Measurements from ENCODE around the gene OTOP2. TPM values are rescaled to one million over a fixed set of nuclear protein-coding genes. Genes with fewer than 3 reads are reported as not detected.

The OTOP2 gene
- total and polyA plus RNA-seq, 2 of the 4 experiments (the other 2 are of a cell fraction), result not detected

GRCh38 chr17:74900208-74900607, 23.9 kb upstream of the OTOP2 start:
- CTCF ChIA-PET, result no interaction called here
- Histone ChIP-seq H2BK120ac (ENCODE audit: low read depth, low read length) (no peak overlapping the region), H2AK9ac (replicated peaks; ENCODE audit: low read depth, low read length, poor library complexity) (no peak overlapping the region), H3K27ac (ENCODE audit: insufficient read depth, low read length) (no peak overlapping the region), H3K18ac (ENCODE audit: low read depth, low read length) (no peak overlapping the region), H3K9me3 (ENCODE audit: control insufficient read depth, insufficient read depth, low read length) (no peaks in the 10 kb centered on the region), H4K91ac (ENCODE audit: insufficient read depth, low read depth, low read length) (no peak overlapping the region), H3K14ac (replicated peaks; ENCODE audit: low read depth, low read length) (no peak overlapping the region), H3K9ac (ENCODE audit: low read depth, low read length) (no peak overlapping the region), H3K36me3 (ENCODE audit: control insufficient read depth, insufficient read depth, low read length) (no peaks in the 10 kb centered on the region), H2BK5ac (ENCODE audit: low read depth, low read length, poor library complexity, severe bottlenecking) (no peak overlapping the region), H3K4me1 (ENCODE audit: control insufficient read depth, insufficient read depth, low read length) (no peaks in the 10 kb centered on the region), H2AK5ac (ENCODE audit: low read depth, low read length) (no peak overlapping the region), H3K79me1 (ENCODE audit: low read depth in 1 of 2, low read length in 2 of 2) (no peaks in the 10 kb centered on the region), H3K23ac (ENCODE audit: low read depth, low read length) (no peak overlapping the region), H4K5ac (ENCODE audit: low read depth, low read length) (no peak overlapping the region), H3K56ac (ENCODE audit: extremely low read depth, insufficient read depth, low read length) (no peak overlapping the region), H4K8ac (ENCODE audit: low read depth in 2 of 2, low read length in 2 of 2) (no peak overlapping the region), H2BK15ac (ENCODE audit: low read depth, low read length) (no peak overlapping the region), H2AFZ (replicated peaks; ENCODE audit: low read length, poor library complexity) (no peak overlapping the region), H2BK20ac (ENCODE audit: low read depth, low read length) (no peak overlapping the region), H3K4me3 (ENCODE audit: insufficient read depth, low read depth, low read length) (no peak overlapping the region), H4K20me1 (ENCODE audit: insufficient read depth, low read length) (no peaks in the 10 kb centered on the region), H3K27me3 (ENCODE audit: control insufficient read depth, insufficient read depth, low read length) (peaks cover 53% of the 10 kb centered on the region), H3K4ac (ENCODE audit: low read depth, low read length) (no peak overlapping the region), H3K4me2 (ENCODE audit: low read depth, low read length) (no peak overlapping the region), H3K9me1 (ENCODE audit: insufficient read depth, low read length) (no peaks in the 10 kb centered on the region)
- intact Hi-C loops (cut with micrococcal nuclease) (no loop called here), in situ Hi-C loops (cut with MboI; ENCODE audit: low sequenced_read_pairs) (no loop called here), dilution Hi-C loops (cut with HindIII; ENCODE audit: low sequenced_read_pairs, unreplicated experiment) (no loop called here)
- WGBS, 2 experiments (ENCODE audit: extremely low coverage in 2 of 2, insufficient read length in 1 of 2), result 75% methylated on average over 4 of the region's 8 CpGs; no CpG with 5 or more reads in 1 of the 2 experiments
- no peak for ATAC-seq (ENCODE audit: low read depth)
- DNase-seq, result no peak
- POLR2A ChIA-PET (ENCODE audit: unreplicated experiment), result no interaction called here
- BruUV-seq (replicated peaks), result no TSS peak
- no peak for TF ChIP-seq FOS (IDR thresholded peaks at IDR 0.05; ENCODE audit: low read depth, low read length)
- no peak for TF ChIP-seq NFE2L2 (IDR thresholded peaks at IDR 0.05; ENCODE audit: low read depth, low read length)
- TF ChIP-seq RAD21 (IDR thresholded peaks at IDR 0.05; ENCODE audit: low read length), result no peak
- TF ChIP-seq, protein P1, sequence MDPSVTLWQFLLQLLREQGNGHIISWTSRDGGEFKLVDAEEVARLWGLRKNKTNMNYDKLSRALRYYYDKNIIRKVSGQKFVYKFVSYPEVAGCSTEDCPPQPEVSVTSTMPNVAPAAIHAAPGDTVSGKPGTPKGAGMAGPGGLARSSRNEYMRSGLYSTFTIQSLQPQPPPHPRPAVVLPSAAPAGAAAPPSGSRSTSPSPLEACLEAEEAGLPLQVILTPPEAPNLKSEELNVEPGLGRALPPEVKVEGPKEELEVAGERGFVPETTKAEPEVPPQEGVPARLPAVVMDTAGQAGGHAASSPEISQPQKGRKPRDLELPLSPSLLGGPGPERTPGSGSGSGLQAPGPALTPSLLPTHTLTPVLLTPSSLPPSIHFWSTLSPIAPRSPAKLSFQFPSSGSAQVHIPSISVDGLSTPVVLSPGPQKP (IDR thresholded peaks at IDR 0.05; ENCODE audit: borderline replicate concordance, low read depth, low read length), result no peak
- no peak for TF ChIP-seq MXI1 (IDR thresholded peaks at IDR 0.05; ENCODE audit: borderline replicate concordance, low read depth, low read length)
- TF ChIP-seq USF2 (IDR thresholded peaks at IDR 0.05; ENCODE audit: low read depth, low read length), result no peak
- no peak for TF ChIP-seq CHD1 (IDR thresholded peaks at IDR 0.05; ENCODE audit: low read depth, low read length)
- no peak for TF ChIP-seq RFX5 (IDR thresholded peaks at IDR 0.05; ENCODE audit: low read depth, low read length)
- TF ChIP-seq POLR2A (IDR thresholded peaks at IDR 0.05; ENCODE audit: low read depth, low read length), result no peak
- no peak for TF ChIP-seq SMC3 (IDR thresholded peaks at IDR 0.05; ENCODE audit: low read depth, low read length)
- TF ChIP-seq MAZ (IDR thresholded peaks at IDR 0.05; ENCODE audit: borderline replicate concordance, low read depth, low read length), result no peak
- no peak for TF ChIP-seq CTCF (conservative IDR thresholded peaks at IDR 0.05; ENCODE audit: low read depth, low read length)
- no peak for TF ChIP-seq CEBPB (IDR thresholded peaks at IDR 0.05; ENCODE audit: low read depth, low read length)
- TF ChIP-seq MAFK (IDR thresholded peaks at IDR 0.05; ENCODE audit: low read depth, low read length), result no peak
- TF ChIP-seq RCOR1 (IDR thresholded peaks at IDR 0.05; ENCODE audit: insufficient replicate concordance, low read length), result no peak
- TF ChIP-seq BHLHE40 (IDR thresholded peaks at IDR 0.05; ENCODE audit: low read depth, low read length), result no peak

All from IMR-90 (cell line).